ENCODE results near the gene PRR5.

Gene PRR5

DNA sequence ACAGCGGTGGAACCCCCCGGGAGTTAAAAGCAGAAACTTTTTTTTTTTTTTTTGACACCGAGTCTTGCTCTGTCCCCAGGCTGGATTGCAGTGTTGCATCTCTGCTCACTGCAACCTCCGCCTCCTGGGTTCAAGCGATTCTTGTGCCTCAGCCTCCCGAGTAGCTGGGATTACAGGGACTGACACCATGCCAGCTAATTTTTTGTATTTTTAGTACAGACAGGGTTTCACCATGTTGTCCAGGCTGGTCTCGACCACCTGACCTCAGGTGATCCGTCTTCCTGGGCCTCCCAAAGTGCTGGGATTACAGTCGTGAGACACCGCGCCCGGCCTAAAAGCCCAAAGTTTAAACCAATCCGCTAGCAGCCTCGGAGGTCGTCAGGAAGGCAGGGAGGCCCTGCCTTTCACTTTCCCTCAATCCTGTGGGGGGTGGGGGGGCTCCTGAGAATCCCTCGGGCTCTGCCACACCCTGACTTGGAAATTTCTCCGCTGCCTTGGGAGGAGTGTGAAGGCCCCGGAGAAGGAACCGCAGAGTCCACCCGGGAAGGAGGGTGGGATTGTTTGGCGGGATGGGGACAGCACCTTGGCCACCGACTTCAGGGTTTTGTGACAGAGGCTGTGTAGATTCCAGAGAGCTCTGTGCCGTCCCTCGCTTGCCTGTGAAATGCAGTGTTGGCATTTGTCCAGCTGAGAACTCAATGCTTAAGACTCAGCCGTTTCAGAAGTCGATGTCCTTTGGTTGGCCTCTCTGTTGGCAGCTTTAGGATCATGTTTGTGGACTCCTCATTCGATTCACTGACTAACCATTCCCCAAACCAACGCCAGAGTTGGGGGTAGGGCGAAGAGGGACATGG lies 51.4 kb downstream of the PRR5 start:
- no peak for DNase-seq (ENCODE audit: low read depth, low spot score)

DNA sequence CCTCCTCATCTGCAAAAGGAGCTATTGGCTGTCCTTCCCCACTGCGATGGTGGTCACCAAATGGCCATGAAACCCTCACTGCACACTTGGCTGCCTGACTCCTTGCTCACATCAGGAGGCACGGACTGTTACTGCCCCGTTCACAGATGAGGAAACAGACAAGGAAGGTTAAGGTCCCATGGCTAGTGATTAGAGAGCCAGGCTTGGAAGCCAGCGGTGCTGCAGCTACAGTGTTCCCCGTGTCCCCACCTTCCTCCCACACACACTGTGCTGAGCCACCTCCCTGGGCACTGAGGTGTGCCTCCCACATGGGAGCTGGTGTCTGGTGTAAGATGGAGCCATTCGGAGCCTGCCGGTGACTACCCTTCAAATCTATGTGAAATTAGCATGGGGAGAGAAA lies 53.0 kb downstream of the PRR5 start:
- no peak for DNase-seq (ENCODE audit: low read depth, low spot score)

DNA sequence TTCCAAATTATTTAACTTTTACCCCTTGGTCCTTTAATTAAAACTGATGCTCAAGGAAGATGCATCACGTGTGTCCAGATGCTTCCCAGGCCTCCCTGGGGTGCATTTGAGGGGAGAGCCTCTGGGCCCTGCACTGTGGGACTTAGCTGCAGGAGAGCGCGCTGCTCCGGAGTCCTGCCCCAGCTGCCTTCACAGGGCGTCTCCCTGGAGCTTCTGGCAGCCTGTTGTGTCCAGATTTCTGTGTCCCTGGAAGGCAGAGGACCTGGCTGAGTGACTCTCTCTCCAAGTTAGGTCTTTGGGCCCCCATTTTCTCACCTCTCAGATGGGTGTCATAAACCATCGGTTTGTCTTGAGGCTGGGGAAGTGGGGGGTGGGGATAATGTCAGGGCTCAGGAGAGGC lies 53.4 kb downstream of the PRR5 start:
- DNase-seq (ENCODE audit: low read depth, low spot score) = no peak

DNA sequence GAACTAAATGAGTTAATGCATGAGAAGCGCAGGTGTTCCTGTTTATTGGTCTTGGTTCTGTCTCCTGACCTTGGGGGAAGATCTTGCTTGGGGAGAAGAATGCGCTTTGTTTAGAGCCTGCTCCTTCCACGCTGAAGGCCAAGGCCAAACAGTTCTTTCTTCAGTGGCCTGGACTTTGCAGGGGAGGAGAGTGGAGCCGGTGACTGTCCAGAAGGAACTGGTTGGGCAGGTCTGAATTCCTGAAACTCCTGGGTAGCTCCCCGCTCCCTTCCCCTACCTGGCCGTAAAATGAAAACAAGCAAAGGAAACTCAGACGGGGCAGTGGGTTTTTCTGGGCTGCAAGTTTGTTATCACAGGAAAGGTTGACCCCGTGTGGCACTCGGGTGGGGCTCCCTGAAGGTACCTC lies 54.0 kb downstream of the PRR5 start:
- no peak for DNase-seq (ENCODE audit: low read depth, low spot score)

DNA sequence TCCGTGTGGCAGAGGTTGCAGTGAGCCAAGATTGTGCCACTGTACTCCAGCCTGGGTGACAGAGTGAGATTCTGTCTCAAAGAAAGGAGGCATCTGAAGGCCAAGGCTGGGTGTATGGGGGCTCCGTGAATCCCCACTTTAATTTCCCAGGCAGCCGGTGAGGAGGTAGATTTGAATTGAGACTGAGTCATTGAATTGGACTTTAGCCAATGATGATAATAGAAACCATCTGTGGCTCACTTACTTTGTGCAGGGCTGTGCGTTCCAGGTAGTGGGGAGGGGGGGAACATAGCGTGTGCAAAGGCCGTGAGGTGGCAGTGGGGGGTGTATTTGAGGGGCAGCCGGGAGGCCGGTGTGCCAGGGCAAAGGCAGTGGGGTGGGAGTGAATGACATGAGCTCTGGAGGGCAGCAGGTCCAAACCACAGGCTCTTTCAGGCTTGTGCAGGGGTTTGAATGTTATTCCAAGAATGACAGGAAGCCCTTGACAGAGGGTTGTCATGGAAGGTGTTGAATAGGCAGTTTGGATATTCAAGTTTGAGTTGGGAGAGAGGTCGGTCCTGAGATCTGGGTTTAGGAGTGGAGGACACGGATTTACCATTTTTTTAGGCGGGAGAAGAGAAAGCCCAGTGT lies 56.5 kb downstream of the PRR5 start:
- DNase-seq (ENCODE audit: low read depth, low spot score) = no peak

DNA sequence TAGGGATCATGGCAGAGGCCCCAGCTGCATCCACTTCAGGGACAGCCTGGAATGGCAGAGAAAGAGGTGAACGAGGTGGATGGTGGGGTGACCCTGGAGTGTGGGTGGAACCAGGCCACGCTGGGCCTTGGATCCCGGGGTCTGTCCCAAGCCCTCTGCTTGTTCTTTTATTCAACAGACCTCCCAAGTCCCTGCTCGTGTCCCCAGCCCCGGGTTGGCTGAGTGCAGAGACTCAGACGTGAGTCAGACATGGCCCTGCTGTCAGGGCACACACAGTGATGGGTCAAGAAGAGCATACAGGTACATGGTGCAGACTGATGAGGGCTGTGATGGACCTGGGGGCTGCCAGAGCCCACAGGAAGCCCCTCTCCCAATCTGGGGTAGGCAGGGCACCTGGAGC lies 57.0 kb downstream of the PRR5 start:
- DNase-seq (ENCODE audit: low read depth, low spot score) = no peak

DNA sequence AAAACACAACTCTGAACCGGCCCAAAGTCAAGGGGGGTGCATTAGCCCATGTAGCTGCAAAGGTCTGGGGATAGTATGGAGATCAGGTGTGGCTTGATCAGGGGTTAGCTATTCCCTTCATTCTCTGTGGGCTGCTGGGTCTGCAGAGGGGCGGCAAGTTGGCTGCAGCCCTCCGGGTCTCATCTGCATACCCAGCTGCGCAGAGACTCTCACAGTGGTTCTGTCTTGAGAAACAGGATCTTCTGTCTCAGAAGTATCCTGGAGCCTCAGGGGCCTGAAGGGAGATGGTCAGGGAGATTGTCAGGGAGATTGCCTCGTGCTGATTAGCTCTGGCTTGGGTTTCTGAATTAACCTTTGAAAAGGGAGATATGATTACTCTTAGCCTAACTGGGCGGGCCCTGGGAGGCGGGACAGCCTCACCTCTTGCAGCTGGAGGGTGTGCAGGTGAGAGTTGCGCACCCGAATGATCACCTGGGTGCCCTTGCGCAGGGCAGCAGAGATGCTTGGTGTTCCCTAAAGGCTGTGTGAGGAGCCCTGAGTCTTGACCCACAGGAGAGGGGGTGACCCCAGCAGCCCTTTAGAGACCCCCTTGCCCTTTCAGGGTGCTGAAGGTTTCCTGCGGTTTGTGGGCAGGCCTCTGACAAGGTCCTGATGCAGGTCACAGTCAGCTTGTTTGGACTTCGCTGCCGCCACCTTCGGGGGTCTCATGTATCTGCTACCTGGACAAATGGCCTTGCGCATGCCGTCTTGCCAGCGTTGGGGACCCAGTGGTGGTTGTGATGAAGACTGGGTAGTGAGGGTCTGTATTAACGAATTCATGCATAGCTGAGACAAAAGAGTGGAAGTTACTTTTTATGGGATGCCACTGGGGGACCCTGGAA lies 57.7 kb downstream of the PRR5 start:
- no peak for DNase-seq (ENCODE audit: low read depth, low spot score)

DNA sequence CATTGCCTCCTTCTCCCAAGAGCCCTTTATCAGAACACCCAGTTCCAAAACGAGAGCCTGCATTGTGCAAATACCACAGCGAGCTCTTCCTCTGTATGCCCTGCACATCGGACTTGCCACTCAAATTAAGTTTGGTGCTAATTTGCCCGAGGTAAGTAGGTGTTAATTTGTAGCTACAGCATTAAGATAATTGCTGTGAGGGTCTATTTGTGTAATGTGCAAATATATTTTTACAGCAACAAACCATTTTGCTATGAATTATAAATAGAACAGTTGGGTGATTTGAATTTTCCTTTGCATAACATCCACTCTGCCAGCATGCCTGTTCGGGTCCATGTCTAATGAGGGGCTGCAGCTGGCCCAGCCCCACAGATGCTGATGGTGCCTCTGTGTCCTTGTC lies 58.5 kb downstream of the PRR5 start:
- no peak for DNase-seq (ENCODE audit: low read depth, low spot score)

DNA sequence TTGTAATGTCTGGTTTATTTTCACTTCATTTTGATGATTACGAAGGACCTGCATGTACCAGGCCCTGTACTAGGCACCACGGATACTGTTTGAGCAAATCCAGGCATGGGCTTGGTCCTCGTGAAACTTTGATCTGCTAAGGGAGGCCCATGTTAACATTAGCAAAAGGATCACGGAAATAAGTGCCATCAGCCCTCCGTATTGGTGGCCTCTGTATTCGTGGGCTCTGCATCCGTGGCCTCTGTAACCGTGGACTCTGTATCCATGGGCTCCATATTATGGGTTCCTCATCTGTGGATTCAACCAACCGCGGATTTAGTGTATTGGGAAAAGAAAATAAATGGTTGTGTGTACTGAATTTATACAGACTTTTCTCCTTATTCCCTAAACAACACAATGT lies 59.0 kb downstream of the PRR5 start:
- DNase-seq (ENCODE audit: low read depth, low spot score) = no peak

DNA sequence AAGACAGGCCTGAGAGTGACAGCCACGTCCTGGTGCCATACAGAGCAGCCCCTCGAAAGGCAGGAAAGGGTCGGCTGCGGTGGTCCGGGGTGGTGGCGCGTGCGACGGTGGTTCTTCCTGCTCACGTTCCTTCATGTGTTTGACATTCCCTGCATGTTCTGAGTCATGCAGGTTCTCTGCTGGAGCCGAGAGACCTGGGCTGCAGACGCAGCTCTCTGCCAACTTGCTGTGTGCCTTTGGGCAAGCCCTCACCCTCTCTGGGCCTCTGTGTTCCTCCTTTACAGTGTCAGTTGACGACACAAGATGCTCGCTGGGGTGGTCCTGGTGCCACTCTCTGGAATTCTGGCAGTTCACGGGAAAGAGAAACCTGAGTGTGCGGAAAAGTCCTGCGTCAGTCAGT lies 62.4 kb downstream of the PRR5 start:
- no peak for DNase-seq (ENCODE audit: low read depth, low spot score)

DNA sequence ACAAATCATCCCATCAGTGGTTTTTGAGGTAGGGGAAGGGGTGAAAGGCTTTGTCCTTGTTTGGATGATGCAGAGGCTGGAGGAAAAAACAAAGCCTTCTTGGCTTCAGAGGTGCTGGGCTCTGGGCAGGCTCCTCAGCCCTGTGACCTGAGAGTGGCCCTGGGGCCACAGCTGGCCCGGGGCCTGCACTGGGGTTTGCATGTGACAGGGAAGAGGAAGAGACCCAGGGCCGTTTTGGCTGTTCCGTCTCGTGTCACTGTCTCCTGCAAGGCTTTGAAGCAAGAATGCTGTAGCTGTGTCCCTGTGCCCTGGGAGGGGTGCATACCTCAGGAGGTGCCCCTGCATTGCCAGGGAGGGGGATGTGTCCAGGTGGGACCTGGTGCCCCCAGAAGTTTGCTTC lies 63.0 kb downstream of the PRR5 start:
- DNase-seq (ENCODE audit: low read depth, low spot score) = no peak

DNA sequence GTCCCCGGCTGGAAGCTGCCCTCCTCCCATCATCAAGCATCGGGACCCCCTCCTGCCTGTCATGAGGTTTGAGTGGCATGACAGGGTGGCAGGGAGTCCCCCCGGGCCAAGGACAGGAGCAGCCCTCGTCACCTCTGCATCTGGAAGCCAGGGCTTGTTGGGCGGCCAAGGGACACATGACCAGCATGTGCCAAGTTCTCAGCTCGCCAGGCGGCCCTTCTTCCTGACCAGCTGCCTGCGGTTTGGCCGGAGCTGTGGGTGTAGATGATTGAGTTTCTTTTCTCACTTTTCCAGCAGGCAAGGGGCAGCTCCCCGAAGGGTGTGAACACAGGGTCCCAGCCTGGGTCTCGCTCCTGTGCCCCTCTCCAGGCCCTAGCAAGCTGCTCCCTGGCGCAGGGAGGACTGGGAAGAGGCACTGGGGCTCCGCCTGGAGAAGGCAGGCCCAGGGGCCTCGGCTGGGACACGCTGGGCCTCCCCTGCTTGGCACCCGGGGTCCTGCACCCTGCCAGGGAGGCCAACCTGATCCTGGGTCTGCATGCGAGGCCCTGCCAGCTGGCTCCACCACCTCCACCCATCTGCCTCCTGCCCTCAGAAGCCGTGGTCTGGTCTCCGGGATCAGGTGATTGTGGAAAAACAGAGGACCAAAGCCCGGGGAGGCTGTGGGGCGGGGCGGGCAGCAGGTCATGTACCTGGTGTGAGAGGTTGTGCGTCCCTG lies 63.7 kb downstream of the PRR5 start:
- no peak for DNase-seq (ENCODE audit: low read depth, low spot score)

DNA sequence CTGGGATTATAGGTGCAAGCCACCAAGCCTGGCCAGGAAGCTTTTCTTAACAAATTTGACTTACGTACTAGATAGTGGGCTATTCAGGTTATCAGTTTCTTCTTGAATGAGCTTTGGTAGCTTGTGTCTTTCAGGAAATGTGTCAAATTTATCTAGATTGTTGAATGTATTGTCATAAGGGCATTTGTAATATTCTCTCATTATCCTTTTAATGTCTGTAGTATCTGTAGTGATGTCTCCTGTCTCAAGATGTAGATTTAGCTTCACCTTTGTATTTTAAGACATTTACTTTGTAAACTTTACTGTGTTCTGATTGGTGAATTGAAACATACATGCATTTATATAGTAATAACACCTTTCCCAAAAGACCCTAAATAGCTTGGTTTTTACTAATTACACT lies 71.1 kb downstream of the PRR5 start:
- no peak for DNase-seq (ENCODE audit: low read depth, low spot score)

DNA sequence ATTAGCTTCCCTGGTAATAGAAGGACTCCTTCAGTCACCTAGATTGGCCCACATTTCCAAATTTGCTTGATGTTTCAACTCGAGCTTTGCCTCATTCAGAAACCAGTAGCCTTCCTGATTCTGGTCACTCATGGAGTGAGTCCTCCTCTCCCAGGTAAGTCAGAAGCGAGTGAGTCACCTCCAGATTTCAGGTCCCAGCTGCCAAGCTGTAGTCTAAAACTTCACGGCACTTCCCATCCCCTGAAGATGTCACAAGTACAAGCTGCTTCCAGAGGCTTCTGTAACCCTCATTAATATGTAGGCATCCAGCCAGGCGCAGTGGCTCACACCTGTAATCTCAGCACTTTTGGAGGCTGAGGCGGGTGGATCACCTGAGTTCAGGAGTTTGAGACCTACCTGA lies 73.9 kb downstream of the PRR5 start:
- DNase-seq (ENCODE audit: low read depth, low spot score) = no peak

DNA sequence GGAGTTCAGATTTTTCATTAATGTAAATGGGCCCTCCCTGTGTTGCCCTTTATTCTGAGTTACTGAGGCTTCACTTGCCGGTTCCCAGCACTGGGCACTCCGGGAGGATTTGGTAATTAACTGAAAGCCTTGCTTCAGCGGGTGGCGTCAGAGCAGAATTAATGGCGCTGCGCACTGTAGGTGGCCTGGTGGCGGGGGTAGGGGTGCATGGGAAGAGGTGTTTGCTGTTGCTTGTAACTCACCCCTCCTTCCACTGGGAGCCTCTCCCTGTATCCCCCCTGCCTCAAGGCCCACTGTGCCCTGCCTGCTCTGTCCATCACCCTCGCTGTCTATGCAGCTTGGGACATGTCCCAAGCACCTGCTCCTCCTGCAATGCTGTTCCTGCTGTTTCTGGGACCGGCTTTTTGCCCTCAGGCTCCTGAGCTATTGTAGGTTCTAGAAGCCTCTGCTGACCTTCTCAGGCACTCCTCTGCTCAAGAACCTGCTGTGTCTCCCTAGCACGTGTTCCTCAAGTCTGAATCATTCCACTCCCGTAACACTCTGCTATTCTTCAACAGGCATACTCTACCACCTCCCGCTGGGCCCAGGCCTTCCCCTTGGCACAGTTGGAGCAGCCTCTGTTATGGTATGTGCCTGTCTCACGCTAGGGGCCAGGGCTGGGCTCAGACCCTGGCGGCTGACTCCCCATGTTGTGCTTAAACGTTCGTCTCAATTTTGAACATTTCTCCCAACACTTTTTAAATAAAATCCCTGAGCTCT lies 74.8 kb downstream of the PRR5 start:
- no peak for DNase-seq (ENCODE audit: low read depth, low spot score)

DNA sequence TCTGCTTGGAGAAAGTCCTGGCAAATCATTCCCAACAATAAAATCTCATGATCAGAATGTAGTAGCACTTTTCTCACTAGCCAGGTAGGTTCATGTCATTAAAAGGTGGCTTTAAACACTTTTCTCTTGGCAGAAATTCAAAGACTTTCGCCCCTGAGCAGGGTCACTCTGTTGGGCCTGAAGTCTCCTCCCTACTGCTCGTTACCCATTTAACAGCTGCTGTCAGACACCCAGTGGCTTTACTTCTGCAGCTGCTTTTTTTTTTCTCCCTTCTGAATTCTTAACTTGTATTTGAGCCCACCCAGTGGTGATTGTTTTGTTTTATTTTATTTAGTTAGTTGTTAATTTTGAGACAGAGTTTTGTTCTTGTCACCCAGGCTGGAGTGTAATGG lies 75.4 kb downstream of the PRR5 start:
- DNase-seq (ENCODE audit: low read depth, low spot score) = no peak

DNA sequence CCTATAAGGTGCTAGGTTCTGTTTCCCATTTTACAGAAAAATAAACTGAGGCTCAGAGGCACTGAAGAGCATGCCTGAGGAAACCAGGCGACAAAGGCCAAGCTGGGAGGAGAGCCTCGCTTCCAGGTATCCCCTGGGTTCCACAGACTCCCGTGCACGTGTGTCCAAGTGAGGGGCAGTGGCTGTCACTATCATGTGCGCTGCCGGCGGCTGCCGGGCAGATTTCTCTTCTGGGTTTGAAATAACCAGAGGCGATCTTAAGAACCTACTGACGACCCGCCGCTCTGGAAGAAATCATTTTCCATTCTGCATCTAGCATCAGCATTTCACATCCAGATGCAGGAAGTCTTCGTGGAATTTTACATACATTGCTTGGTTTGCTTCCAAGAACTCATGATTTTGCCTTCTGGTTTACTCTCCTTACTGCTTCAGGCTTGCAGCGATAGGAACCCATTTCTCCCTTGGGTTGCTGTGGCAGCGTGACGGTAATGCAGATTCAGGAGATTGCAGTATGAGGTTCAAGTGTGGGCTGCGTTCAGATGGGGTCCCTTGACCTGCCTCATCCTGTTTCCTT lies 79.0 kb downstream of the PRR5 start:
- DNase-seq (ENCODE audit: low read depth, low spot score) = no peak

DNA sequence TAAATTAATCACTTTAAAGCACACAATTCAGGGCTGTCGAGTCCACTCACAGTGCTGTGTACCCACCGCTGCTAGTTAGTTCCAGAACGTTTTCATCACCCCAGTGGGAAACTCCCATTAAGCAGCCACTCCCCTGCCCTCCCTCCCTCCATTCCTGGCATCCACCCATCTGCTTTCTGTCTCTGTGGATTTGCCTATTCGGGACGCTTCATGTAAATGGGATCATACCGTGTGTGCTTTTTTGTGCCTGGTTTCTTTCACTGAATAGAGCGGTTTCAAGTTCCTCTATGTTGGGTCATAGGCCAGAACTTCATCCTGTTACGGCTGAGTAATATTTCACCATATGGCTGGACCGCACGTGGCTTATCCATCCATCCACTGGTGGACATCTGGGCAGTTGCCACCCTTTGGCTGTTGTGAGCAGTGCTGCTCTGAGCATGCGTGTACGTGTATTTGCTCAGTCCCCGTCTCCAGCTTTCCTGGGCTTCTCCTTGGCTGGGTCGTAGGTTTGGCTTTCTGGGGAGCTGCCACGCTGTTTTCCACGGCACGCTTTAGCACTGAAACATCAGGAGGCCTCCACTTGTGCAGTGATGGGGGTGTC lies 80.5 kb downstream of the PRR5 start:
- DNase-seq (ENCODE audit: low read depth, low spot score) = no peak

DNA sequence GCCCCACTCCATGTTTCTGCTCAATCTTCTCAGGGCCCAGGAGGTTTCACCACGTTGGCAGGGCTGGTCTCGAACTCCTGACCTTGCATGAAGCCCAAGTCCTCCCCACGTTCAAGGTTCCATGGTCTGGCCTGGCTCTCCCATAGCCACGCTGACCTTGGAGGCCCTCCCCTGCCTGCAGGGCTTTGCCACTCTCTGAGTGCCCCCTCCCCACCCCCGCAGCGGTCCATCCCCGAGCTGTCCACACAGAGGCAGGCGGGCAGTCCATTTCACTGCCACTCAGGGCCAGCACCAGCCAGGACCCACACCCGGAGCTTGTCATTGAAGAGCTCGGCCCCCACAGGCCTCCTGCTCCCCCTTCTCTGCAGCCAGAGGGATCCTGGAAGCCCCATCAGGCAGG lies 81.1 kb downstream of the PRR5 start:
- no peak for DNase-seq (ENCODE audit: low read depth, low spot score)

DNA sequence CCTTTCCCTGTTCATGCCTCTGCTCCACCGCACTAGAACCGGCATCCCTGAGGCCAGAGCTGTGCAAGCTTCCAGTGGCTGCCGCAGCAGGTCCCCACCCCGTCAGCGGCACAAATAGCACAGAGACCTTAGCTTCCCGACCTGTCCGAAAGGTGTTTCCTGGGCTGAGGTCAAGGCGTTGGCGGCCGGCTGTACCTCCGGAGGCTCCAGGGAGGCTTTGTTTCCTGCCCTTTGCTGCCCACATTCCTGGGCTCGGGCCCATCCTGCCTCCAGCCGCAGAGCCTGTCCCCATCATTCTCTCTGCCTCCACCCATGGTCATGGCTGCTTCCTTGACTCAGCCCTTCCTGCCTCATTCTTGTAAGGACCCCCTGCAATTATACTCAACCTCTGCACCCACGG lies 81.6 kb downstream of the PRR5 start:
- no peak for DNase-seq (ENCODE audit: low read depth, low spot score)

All from iPS DF 19.7 (cell line).